ENCODE results near the gene WDR33.
A peak's percentile ranks its signal among the peaks of the same experiment; 100 is the strongest.
"Not testable (repeated sequence)": the region's sequence is repeated elsewhere in the genome, so short reads cannot be mapped to it uniquely, and the experiment has no call there.

WDR33 gene

GRCh38 chr2:127762846-127763245, 48.1 kb downstream of the WDR33 start:
- Mint-ChIP-seq H3K27ac (peak overlapping the region; percentile 68), H3K9me3 (no peaks in the 10 kb centered on the region), H3K4me3 (no peak overlapping the region), H3K27me3 (no peaks in the 10 kb centered on the region), H3K36me3 (ENCODE audit: low read depth) (peaks cover 65% of the 10 kb centered on the region), H3K4me1 (peaks cover 23% of the 10 kb centered on the region)
- DNase-seq (no peak), ATAC-seq (no peak)

- no peaks in the 10 kb centered on the region for H3K27me3 Mint-ChIP-seq
- H3K4me1 Mint-ChIP-seq, result peaks cover 23% of the 10 kb centered on the region
- ATAC-seq, result no peak
- H3K27ac Mint-ChIP-seq, result peak overlapping the region; percentile 68
- no peak overlapping the region for H3K4me3 Mint-ChIP-seq
- no peaks in the 10 kb centered on the region for H3K9me3 Mint-ChIP-seq
- H3K36me3 Mint-ChIP-seq (ENCODE audit: low read depth), result peaks cover 63% of the 10 kb centered on the region
- DNase-seq, result no peak
Observed at GRCh38 chr2:127762441-127762840, 48.5 kb downstream of the WDR33 start.

- no peaks in the 10 kb centered on the region for H3K9me3 Mint-ChIP-seq
- peaks cover 62% of the 10 kb centered on the region for H3K36me3 Mint-ChIP-seq (ENCODE audit: low read depth)
- no peaks in the 10 kb centered on the region for H3K27me3 Mint-ChIP-seq
- peaks cover 23% of the 10 kb centered on the region for H3K4me1 Mint-ChIP-seq
- H3K4me3 Mint-ChIP-seq, result no peak overlapping the region
- DNase-seq (no peak), ATAC-seq (no peak)
- peak overlapping the region; percentile 32 for H3K27ac Mint-ChIP-seq
Observed at GRCh38 chr2:127759931-127760330, 51.0 kb downstream of the WDR33 start.

- ATAC-seq, result no peak
- no peak overlapping the region for H3K4me3 Mint-ChIP-seq
- peaks cover 38% of the 10 kb centered on the region for H3K36me3 Mint-ChIP-seq (ENCODE audit: low read depth)
- no peaks in the 10 kb centered on the region for H3K27me3 Mint-ChIP-seq
- H3K27ac Mint-ChIP-seq, result no peak overlapping the region
- no peaks in the 10 kb centered on the region for H3K9me3 Mint-ChIP-seq
- DNase-seq, result no peak
- H3K4me1 Mint-ChIP-seq, result peaks cover 10% of the 10 kb centered on the region
Observed at GRCh38 chr2:127754186-127754585, 56.8 kb downstream of the WDR33 start.

- Mint-ChIP-seq H3K27me3 (no peaks in the 10 kb centered on the region), H3K4me1 (peaks cover 13% of the 10 kb centered on the region), H3K4me3 (no peak overlapping the region), H3K36me3 (ENCODE audit: low read depth) (peaks cover 36% of the 10 kb centered on the region), H3K9me3 (no peaks in the 10 kb centered on the region), H3K27ac (no peak overlapping the region)
- no peak for ATAC-seq
- DNase-seq, result no peak
Observed at GRCh38 chr2:127753374-127753773, 57.6 kb downstream of the WDR33 start.

GRCh38 chr2:127749537-127749936, 61.4 kb downstream of the WDR33 start:
- H3K4me1 Mint-ChIP-seq, result peaks cover 19% of the 10 kb centered on the region
- H3K36me3 Mint-ChIP-seq (ENCODE audit: low read depth), result peaks cover 43% of the 10 kb centered on the region
- peak overlapping the region; percentile 69 for H3K27ac Mint-ChIP-seq
- not testable (repeated sequence) for H3K9me3 Mint-ChIP-seq, H3K27me3 Mint-ChIP-seq, H3K4me3 Mint-ChIP-seq, DNase-seq
- peak; percentile 87 for ATAC-seq

- H3K4me3 Mint-ChIP-seq, result no peak overlapping the region
- no peaks in the 10 kb centered on the region for H3K27me3 Mint-ChIP-seq
- H3K27ac Mint-ChIP-seq, result no peak overlapping the region
- no peaks in the 10 kb centered on the region for H3K9me3 Mint-ChIP-seq
- peaks cover 38% of the 10 kb centered on the region for H3K4me1 Mint-ChIP-seq
- DNase-seq (no peak), ATAC-seq (no peak)
- H3K36me3 Mint-ChIP-seq (ENCODE audit: low read depth), result peaks cover 43% of the 10 kb centered on the region
Observed at GRCh38 chr2:127747621-127748020, 63.4 kb downstream of the WDR33 start.

GRCh38 chr2:127743477-127744026, 67.4 kb downstream of the WDR33 start:
- H3K36me3 Mint-ChIP-seq (ENCODE audit: low read depth), result peaks cover 64% of the 10 kb centered on the region
- peaks cover 42% of the 10 kb centered on the region for H3K4me1 Mint-ChIP-seq
- H3K27me3 Mint-ChIP-seq, result no peaks in the 10 kb centered on the region
- no peaks in the 10 kb centered on the region for H3K9me3 Mint-ChIP-seq
- ATAC-seq, result peak; percentile 83
- H3K4me3 Mint-ChIP-seq, result no peak overlapping the region
- H3K27ac Mint-ChIP-seq, result no peak overlapping the region
- DNase-seq, result no peak

- peaks cover 56% of the 10 kb centered on the region for H3K36me3 Mint-ChIP-seq (ENCODE audit: low read depth)
- H3K4me1 Mint-ChIP-seq, result peaks cover 47% of the 10 kb centered on the region
- H3K9me3 Mint-ChIP-seq, result no peaks in the 10 kb centered on the region
- no peak overlapping the region for H3K4me3 Mint-ChIP-seq
- peak overlapping the region; percentile 11 for H3K27ac Mint-ChIP-seq
- H3K27me3 Mint-ChIP-seq, result no peaks in the 10 kb centered on the region
- no peak for DNase-seq
- ATAC-seq, result no peak
Observed at GRCh38 chr2:127740665-127741288, 70.2 kb downstream of the WDR33 start.

- ATAC-seq, result no peak
- H3K36me3 Mint-ChIP-seq (ENCODE audit: low read depth), result peaks cover 49% of the 10 kb centered on the region
- H3K4me1 Mint-ChIP-seq, result peaks cover 45% of the 10 kb centered on the region
- no peak for DNase-seq
- no peak overlapping the region for H3K27ac Mint-ChIP-seq
- no peaks in the 10 kb centered on the region for H3K27me3 Mint-ChIP-seq
- no peaks in the 10 kb centered on the region for H3K9me3 Mint-ChIP-seq
- H3K4me3 Mint-ChIP-seq, result no peak overlapping the region
Observed at GRCh38 chr2:127739800-127740199, 71.2 kb downstream of the WDR33 start.

GRCh38 chr2:127737892-127738291, 73.1 kb downstream of the WDR33 start:
- H3K4me3 Mint-ChIP-seq, result no peak overlapping the region
- peaks cover 40% of the 10 kb centered on the region for H3K36me3 Mint-ChIP-seq (ENCODE audit: low read depth)
- no peak overlapping the region for H3K27ac Mint-ChIP-seq
- no peaks in the 10 kb centered on the region for H3K27me3 Mint-ChIP-seq
- ATAC-seq (no peak), DNase-seq (no peak)
- peaks cover 26% of the 10 kb centered on the region for H3K4me1 Mint-ChIP-seq
- H3K9me3 Mint-ChIP-seq, result no peaks in the 10 kb centered on the region

- peaks cover 15% of the 10 kb centered on the region for H3K4me1 Mint-ChIP-seq
- no peak overlapping the region for H3K4me3 Mint-ChIP-seq
- H3K36me3 Mint-ChIP-seq (ENCODE audit: low read depth), result peaks cover 34% of the 10 kb centered on the region
- ATAC-seq, result no peak
- DNase-seq, result no peak
- H3K27ac Mint-ChIP-seq, result no peak overlapping the region
- no peaks in the 10 kb centered on the region for H3K9me3 Mint-ChIP-seq
- H3K27me3 Mint-ChIP-seq, result no peaks in the 10 kb centered on the region
Observed at GRCh38 chr2:127735537-127736399, 75.2 kb downstream of the WDR33 start.

- Mint-ChIP-seq H3K4me1 (peaks cover 12% of the 10 kb centered on the region), H3K27me3 (no peaks in the 10 kb centered on the region), H3K9me3 (no peaks in the 10 kb centered on the region), H3K4me3 (no peak overlapping the region), H3K36me3 (ENCODE audit: low read depth) (peaks cover 31% of the 10 kb centered on the region), H3K27ac (no peak overlapping the region)
- DNase-seq (no peak), ATAC-seq (no peak)
Observed at GRCh38 chr2:127735044-127735443, 75.9 kb downstream of the WDR33 start.

GRCh38 chr2:127733816-127734537, 77.0 kb downstream of the WDR33 start:
- no peaks in the 10 kb centered on the region for H3K9me3 Mint-ChIP-seq
- H3K27ac Mint-ChIP-seq, result no peak overlapping the region
- peaks cover 22% of the 10 kb centered on the region for H3K36me3 Mint-ChIP-seq (ENCODE audit: low read depth)
- ATAC-seq (no peak), DNase-seq (no peak)
- H3K27me3 Mint-ChIP-seq, result no peaks in the 10 kb centered on the region
- H3K4me3 Mint-ChIP-seq, result no peak overlapping the region
- H3K4me1 Mint-ChIP-seq, result peaks cover 10% of the 10 kb centered on the region
